Caco-2 (cell line): Measurements from ENCODE around the gene PLCZ1. TPM values are rescaled to one million over a fixed set of nuclear protein-coding genes. Genes with fewer than 3 reads are reported as not detected.

Experiments
- BruUV-seq: library from RNA; stranded (reverse); fragments of 400-500 nt; replicated peaks from 2 replicates; lab custom pipeline; 2021; lab: Mats Ljungman, UMichigan
- CTCF ChIA-PET: fragments of 300-600 bp; sonication (Branson Sonifier 250); formaldehyde crosslinking; loops from one replicate; lab custom pipeline; 2022; ENCODE audit warnings: antibody characterized with exemption; lab: Charles Lee
- POLR2A ChIA-PET: fragments of 300-600 bp; sonication (Branson Sonifier 250); formaldehyde crosslinking; loops from one replicate; lab custom pipeline; 2022; ENCODE audit warnings: antibody characterized with exemption; lab: Charles Lee
- DNase-seq, 2 experiments: peaks; one replicate each; pipeline versions ENCODE4 v3.0.0 to v3.0.0-alpha.2; 2020 to 2022
- H3K27me3 ChIP-seq: replicated peaks from 2 replicates; pipeline ENCODE4 v1.6.0; 2011; ENCODE audit warnings: low read length; ENCODE audit not compliant: control insufficient read depth, insufficient read depth
- H3K36me3 ChIP-seq: 2 replicates; pipeline ENCODE4 v1.5.1; 2011; ENCODE audit warnings: low read length; ENCODE audit not compliant: control insufficient read depth, insufficient read depth
- H3K4me1 ChIP-seq: fragments of 250-450 bp; sonication (Bioruptor Pico); 2 replicates; pipeline ENCODE4 v1.5.1; 2020; ENCODE audit warnings: mild to moderate bottlenecking
- H3K4me3 ChIP-seq: 2 replicates; pipeline ENCODE4 v1.5.1; 2011; ENCODE audit warnings: low read depth, mild to moderate bottlenecking, control low read depth, low read length
- H3K9me3 ChIP-seq: fragments of 250-450 bp; sonication (Bioruptor Pico); 2 replicates; pipeline ENCODE4 v1.5.1; 2020; ENCODE audit warnings: mild to moderate bottlenecking, moderate library complexity
- H3K27ac Mint-ChIP-seq: one replicate; pipeline ENCODE4 v1.8.0; 2022; ENCODE audit warnings: mixed read lengths; ENCODE audit not compliant: unreplicated experiment
- H3K27me3 Mint-ChIP-seq: one replicate; pipeline ENCODE4 v1.8.0; 2022; ENCODE audit warnings: mixed read lengths; ENCODE audit not compliant: insufficient read depth, unreplicated experiment
- H3K36me3 Mint-ChIP-seq: one replicate; pipeline ENCODE4 v1.8.0; 2022; ENCODE audit warnings: mild to moderate bottlenecking, mixed read lengths; ENCODE audit not compliant: insufficient read depth, unreplicated experiment
- H3K4me1 Mint-ChIP-seq: one replicate; pipeline ENCODE4 v1.8.0; 2022; ENCODE audit warnings: low read depth, mixed read lengths; ENCODE audit not compliant: unreplicated experiment
- H3K4me3 Mint-ChIP-seq: one replicate; pipeline ENCODE4 v1.8.0; 2022; ENCODE audit warnings: mild to moderate bottlenecking, moderate library complexity, mixed read lengths; ENCODE audit not compliant: unreplicated experiment
- H3K9me3 Mint-ChIP-seq: one replicate; pipeline ENCODE4 v1.8.0; 2022; ENCODE audit warnings: mixed read lengths; ENCODE audit not compliant: unreplicated experiment
- CTCF ChIP-seq, 2 experiments: fragments of 200-600 bp in 1 of 2; IDR thresholded peaks; 1 replicate in 1 of 2; 2 replicates in 1 of 2; pipeline versions ENCODE4 v1.5.1 to v1.8.0; 2011 to 2022; ENCODE audit warnings: antibody characterized with exemption in 1 of 2, control low read depth in 1 of 2, inconsistent platforms in 1 of 2, low read depth in 1 of 2, low read length in 1 of 2, mild to moderate bottlenecking in 1 of 2, moderate library complexity in 1 of 2; ENCODE audit not compliant: insufficient read depth in 1 of 2, severe bottlenecking in 1 of 2, unreplicated experiment in 1 of 2
- intact Hi-C: fragments of 100-400 bp; cut with micrococcal nuclease; formaldehyde crosslinking; loops from one replicate; pipeline ENCODE4 v1.10.0; 2022; ENCODE audit not compliant: unreplicated experiment
- total RNA-seq: library from RNA; stranded (reverse); gene quantifications from 2 replicates; pipeline ENCODE4 v1.2.3, GENCODE V29; 2022

The PLCZ1 gene
- total RNA-seq, 1 experiment from 2014 or later = not detected

- ChIA-PET CTCF (no interaction called here), POLR2A (no interaction called here)
- Mint-ChIP-seq H3K4me1 (peaks cover 9% of the 10 kb centered on the region), H3K27me3 (no peaks in the 10 kb centered on the region), H3K36me3 (no peaks in the 10 kb centered on the region), H3K27ac (no peak overlapping the region), H3K9me3 (no peaks in the 10 kb centered on the region), H3K4me3 (no peak overlapping the region)
- DNase-seq = no peak
- intact Hi-C loops = no loop called here
- Histone ChIP-seq H3K36me3 (no peaks in the 10 kb centered on the region), H3K4me3 (no peak overlapping the region), H3K27me3 (no peaks in the 10 kb centered on the region), H3K9me3 (no peaks in the 10 kb centered on the region), H3K4me1 (no peaks in the 10 kb centered on the region)
- no peak for TF ChIP-seq CTCF (IDR thresholded peaks at IDR 0.05; ENCODE audit: insufficient read depth in 1 of 2, low read depth in 1 of 2, low read length in 1 of 2, severe bottlenecking in 1 of 2, unreplicated experiment in 1 of 2)
- no TSS peak for BruUV-seq
Measured at GRCh38 chr12:18720690-18721089, 17.1 kb downstream of the PLCZ1 start.

- no peaks in the 10 kb centered on the region for H3K9me3 Mint-ChIP-seq
- H3K4me1 Mint-ChIP-seq = peaks cover 9% of the 10 kb centered on the region
- TF ChIP-seq CTCF (IDR thresholded peaks at IDR 0.05; ENCODE audit: insufficient read depth in 1 of 2, low read depth in 1 of 2, low read length in 1 of 2, severe bottlenecking in 1 of 2, unreplicated experiment in 1 of 2) = no peak
- no peaks in the 10 kb centered on the region for H3K4me1 ChIP-seq
- H3K36me3 Mint-ChIP-seq = no peaks in the 10 kb centered on the region
- no peaks in the 10 kb centered on the region for H3K27me3 ChIP-seq
- CTCF ChIA-PET = no interaction called here
- intact Hi-C loops = no loop called here
- BruUV-seq = no TSS peak
- H3K27ac Mint-ChIP-seq = no peak overlapping the region
- no peak overlapping the region for H3K4me3 Mint-ChIP-seq
- no peak for DNase-seq
- H3K36me3 ChIP-seq = no peaks in the 10 kb centered on the region
- POLR2A ChIA-PET = no interaction called here
- H3K4me3 ChIP-seq = no peak overlapping the region
- no peaks in the 10 kb centered on the region for H3K27me3 Mint-ChIP-seq
- H3K9me3 ChIP-seq = no peaks in the 10 kb centered on the region
Measured at GRCh38 chr12:18719922-18720510, 17.8 kb downstream of the PLCZ1 start.

GRCh38 chr12:18718462-18718861 lies 19.4 kb downstream of the PLCZ1 start:
- Histone ChIP-seq H3K27me3 (no peaks in the 10 kb centered on the region), H3K9me3 (no peaks in the 10 kb centered on the region), H3K36me3 (no peaks in the 10 kb centered on the region), H3K4me1 (no peaks in the 10 kb centered on the region), H3K4me3 (no peak overlapping the region)
- Mint-ChIP-seq H3K9me3 (no peaks in the 10 kb centered on the region), H3K4me1 (no peaks in the 10 kb centered on the region), H3K36me3 (no peaks in the 10 kb centered on the region), H3K4me3 (no peak overlapping the region), H3K27me3 (no peaks in the 10 kb centered on the region), H3K27ac (no peak overlapping the region)
- no TSS peak for BruUV-seq
- intact Hi-C loops = no loop called here
- CTCF ChIA-PET = no interaction called here
- no peak for TF ChIP-seq CTCF (IDR thresholded peaks at IDR 0.05; ENCODE audit: insufficient read depth in 1 of 2, low read depth in 1 of 2, low read length in 1 of 2, severe bottlenecking in 1 of 2, unreplicated experiment in 1 of 2)
- POLR2A ChIA-PET = no interaction called here
- DNase-seq = no peak
